ENCODE data around the gene KLK3.

Gene KLK3

GRCh38 chr19:50880241-50880640 lies 25.5 kb downstream of the KLK3 start:
- TF ChIP-seq, protein P1, sequence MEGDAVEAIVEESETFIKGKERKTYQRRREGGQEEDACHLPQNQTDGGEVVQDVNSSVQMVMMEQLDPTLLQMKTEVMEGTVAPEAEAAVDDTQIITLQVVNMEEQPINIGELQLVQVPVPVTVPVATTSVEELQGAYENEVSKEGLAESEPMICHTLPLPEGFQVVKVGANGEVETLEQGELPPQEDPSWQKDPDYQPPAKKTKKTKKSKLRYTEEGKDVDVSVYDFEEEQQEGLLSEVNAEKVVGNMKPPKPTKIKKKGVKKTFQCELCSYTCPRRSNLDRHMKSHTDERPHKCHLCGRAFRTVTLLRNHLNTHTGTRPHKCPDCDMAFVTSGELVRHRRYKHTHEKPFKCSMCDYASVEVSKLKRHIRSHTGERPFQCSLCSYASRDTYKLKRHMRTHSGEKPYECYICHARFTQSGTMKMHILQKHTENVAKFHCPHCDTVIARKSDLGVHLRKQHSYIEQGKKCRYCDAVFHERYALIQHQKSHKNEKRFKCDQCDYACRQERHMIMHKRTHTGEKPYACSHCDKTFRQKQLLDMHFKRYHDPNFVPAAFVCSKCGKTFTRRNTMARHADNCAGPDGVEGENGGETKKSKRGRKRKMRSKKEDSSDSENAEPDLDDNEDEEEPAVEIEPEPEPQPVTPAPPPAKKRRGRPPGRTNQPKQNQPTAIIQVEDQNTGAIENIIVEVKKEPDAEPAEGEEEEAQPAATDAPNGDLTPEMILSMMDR (IDR thresholded peaks at IDR 0.05; ENCODE audit: extremely low read depth, insufficient read depth, missing control alignments): no peak
- in situ Hi-C loops (cut with MboI; ENCODE audit: low pct_unique_long_range_greater_than_20kb, low sequenced_read_pairs, unreplicated experiment): no loop called here
- DNase-seq (ENCODE audit: low spot score): no peak

GRCh38 chr19:50882188-50882587 lies 27.5 kb downstream of the KLK3 start:
- TF ChIP-seq, protein P1 (IDR thresholded peaks at IDR 0.05; ENCODE audit: extremely low read depth, insufficient read depth, missing control alignments): peak; percentile 27
- no peak for DNase-seq (ENCODE audit: low spot score)
- in situ Hi-C loops (cut with MboI; ENCODE audit: low pct_unique_long_range_greater_than_20kb, low sequenced_read_pairs, unreplicated experiment): no loop called here

GRCh38 chr19:50889638-50890037 lies 34.9 kb downstream of the KLK3 start:
- in situ Hi-C loops (cut with MboI; ENCODE audit: low pct_unique_long_range_greater_than_20kb, low sequenced_read_pairs, unreplicated experiment): no loop called here
- TF ChIP-seq, protein P1 (IDR thresholded peaks at IDR 0.05; ENCODE audit: extremely low read depth, insufficient read depth, missing control alignments): no peak

GRCh38 chr19:50890422-50891252 lies 35.9 kb downstream of the KLK3 start:
- in situ Hi-C loops (cut with MboI; ENCODE audit: low pct_unique_long_range_greater_than_20kb, low sequenced_read_pairs, unreplicated experiment): no loop called here
- TF ChIP-seq, protein P1 (IDR thresholded peaks at IDR 0.05; ENCODE audit: extremely low read depth, insufficient read depth, missing control alignments): no peak
- DNase-seq (ENCODE audit: low spot score): no peak

More at GRCh38 chr19:50889638-50890037, 34.9 kb downstream of the KLK3 start:
- no peak for DNase-seq (ENCODE audit: low spot score)

DNA sequence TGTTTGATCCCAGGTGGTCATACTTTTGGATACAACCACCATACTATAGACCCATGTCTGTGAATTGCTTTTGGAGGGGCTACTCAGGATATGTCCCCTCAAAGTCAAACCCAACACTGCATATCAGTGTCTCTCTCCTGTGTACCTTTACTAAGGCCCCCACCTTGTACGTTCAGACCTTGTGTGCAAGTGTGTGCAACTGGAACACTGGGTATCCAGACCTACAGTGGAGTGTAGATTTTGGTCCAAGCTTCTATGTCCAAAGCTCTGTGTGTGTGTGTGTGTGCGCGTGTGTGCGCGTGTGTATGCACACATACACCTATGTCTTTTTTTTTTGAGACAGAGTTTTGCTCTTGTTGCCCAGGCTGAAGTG lies 36.5 kb downstream of the KLK3 start:
- in situ Hi-C loops (cut with MboI; ENCODE audit: low pct_unique_long_range_greater_than_20kb, low sequenced_read_pairs, unreplicated experiment): no loop called here
- TF ChIP-seq, protein P1 (IDR thresholded peaks at IDR 0.05; ENCODE audit: extremely low read depth, insufficient read depth, missing control alignments): no peak

GRCh38 chr19:50893047-50893736 lies 38.5 kb downstream of the KLK3 start:
- DNase-seq (ENCODE audit: low spot score): no peak
- in situ Hi-C loops (cut with MboI; ENCODE audit: low pct_unique_long_range_greater_than_20kb, low sequenced_read_pairs, unreplicated experiment): no loop called here
- TF ChIP-seq, protein P1 (IDR thresholded peaks at IDR 0.05; ENCODE audit: extremely low read depth, insufficient read depth, missing control alignments): peak; percentile 28

More for the DNA sequence above, 36.5 kb downstream of the KLK3 start:
- DNase-seq (ENCODE audit: low spot score): no peak
